ENCODE results near the gene HK3. TPM values are rescaled to one million over a fixed set of nuclear protein-coding genes. Genes with fewer than 3 reads are reported as not detected.
A peak's percentile ranks its signal among the peaks of the same experiment; 100 is the strongest.

The HK3 gene
- total RNA-seq, 3 donors from 2014 or later: 2.5 to 5.0 (median 4.3) TPM

DNA sequence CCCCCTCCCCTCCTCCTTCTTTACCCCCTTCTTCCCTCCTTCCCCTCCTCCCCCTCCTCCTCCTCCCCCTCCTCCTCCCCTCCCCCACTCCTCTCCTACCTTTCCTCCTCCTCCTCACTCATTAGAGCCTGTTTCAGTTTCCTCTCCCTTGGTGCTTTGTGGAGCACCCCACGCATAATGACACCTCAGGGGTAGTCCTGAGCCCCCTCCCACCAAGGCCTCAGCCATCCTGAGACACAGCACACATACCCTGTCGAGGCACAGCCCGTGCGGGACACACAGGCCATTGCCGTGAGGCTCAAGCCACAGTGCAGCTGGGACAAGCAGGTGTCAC is 35.4 kb downstream of the HK3 start:
- H3K4me3 ChIP-seq: no peak overlapping the region
- intact Hi-C loops (cut with DNase I; ENCODE audit: low total_unique reads): no loop called here
- H3K9me3 ChIP-seq: no peaks in the 10 kb centered on the region
- no peaks in the 10 kb centered on the region for H3K36me3 ChIP-seq
- H3K27ac ChIP-seq: no peak overlapping the region
- no peak for DNase-seq (ENCODE audit: low spot score in 2 of 2)
- peaks cover 7 to 80% of the 10 kb centered on the region in 2 donors for H3K27me3 ChIP-seq
- TF ChIP-seq POLR2AphosphoS5 (IDR thresholded peaks at IDR 0.05): no peak
- TF ChIP-seq, protein P1, sequence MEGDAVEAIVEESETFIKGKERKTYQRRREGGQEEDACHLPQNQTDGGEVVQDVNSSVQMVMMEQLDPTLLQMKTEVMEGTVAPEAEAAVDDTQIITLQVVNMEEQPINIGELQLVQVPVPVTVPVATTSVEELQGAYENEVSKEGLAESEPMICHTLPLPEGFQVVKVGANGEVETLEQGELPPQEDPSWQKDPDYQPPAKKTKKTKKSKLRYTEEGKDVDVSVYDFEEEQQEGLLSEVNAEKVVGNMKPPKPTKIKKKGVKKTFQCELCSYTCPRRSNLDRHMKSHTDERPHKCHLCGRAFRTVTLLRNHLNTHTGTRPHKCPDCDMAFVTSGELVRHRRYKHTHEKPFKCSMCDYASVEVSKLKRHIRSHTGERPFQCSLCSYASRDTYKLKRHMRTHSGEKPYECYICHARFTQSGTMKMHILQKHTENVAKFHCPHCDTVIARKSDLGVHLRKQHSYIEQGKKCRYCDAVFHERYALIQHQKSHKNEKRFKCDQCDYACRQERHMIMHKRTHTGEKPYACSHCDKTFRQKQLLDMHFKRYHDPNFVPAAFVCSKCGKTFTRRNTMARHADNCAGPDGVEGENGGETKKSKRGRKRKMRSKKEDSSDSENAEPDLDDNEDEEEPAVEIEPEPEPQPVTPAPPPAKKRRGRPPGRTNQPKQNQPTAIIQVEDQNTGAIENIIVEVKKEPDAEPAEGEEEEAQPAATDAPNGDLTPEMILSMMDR (IDR thresholded peaks at IDR 0.05): no peak
- no peak for TF ChIP-seq POLR2A (IDR thresholded peaks at IDR 0.05)
- H3K4me1 ChIP-seq: no peaks in the 10 kb centered on the region

DNA sequence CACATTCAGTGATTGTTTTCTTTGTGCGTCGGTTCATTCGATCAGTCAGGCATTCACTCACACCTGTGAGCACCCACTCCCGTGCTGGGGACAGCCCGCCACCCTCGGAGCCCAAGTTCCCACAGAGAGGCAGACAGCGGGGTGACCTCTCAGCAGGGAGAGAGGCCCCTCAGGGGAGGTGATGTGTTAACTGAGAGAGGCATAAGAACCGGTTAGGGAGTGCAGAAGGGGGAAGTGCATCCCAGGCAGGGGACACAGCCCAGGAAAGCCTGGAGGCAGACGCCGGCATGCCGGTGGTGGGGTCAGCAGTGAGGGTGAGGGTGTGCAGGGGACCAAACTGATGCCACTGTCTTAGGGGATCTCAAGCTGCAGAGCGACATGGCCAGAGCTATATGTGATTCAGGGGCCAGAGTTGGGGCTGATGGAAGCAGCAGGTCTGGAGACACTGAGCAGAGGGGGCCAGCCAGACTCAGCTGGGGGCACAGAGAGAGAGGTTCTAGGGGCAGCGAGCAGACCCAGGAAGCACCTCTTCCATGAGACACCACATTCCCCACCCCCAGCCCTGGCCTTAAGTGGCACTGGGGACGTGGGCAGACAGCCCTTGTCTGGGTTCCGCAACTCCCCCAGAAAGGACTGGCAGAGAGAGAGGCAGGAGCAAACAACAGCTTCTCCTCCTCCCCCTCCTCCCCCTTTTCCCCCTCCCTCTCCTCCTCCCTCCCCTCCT is 35.9 kb downstream of the HK3 start:
- Histone ChIP-seq H3K4me1 (no peaks in the 10 kb centered on the region), H3K27me3 (peaks cover 7 to 76% of the 10 kb centered on the region in 2 donors), H3K36me3 (no peaks in the 10 kb centered on the region), H3K9me3 (no peaks in the 10 kb centered on the region), H3K27ac (no peak overlapping the region), H3K4me3 (no peak overlapping the region)
- no peak for TF ChIP-seq POLR2A (IDR thresholded peaks at IDR 0.05)
- TF ChIP-seq, protein P1 (IDR thresholded peaks at IDR 0.05): no peak
- no peak for TF ChIP-seq POLR2AphosphoS5 (IDR thresholded peaks at IDR 0.05)
- intact Hi-C loops (cut with DNase I; ENCODE audit: low total_unique reads): no loop called here
- DNase-seq (ENCODE audit: low spot score in 2 of 2): no peak

DNA sequence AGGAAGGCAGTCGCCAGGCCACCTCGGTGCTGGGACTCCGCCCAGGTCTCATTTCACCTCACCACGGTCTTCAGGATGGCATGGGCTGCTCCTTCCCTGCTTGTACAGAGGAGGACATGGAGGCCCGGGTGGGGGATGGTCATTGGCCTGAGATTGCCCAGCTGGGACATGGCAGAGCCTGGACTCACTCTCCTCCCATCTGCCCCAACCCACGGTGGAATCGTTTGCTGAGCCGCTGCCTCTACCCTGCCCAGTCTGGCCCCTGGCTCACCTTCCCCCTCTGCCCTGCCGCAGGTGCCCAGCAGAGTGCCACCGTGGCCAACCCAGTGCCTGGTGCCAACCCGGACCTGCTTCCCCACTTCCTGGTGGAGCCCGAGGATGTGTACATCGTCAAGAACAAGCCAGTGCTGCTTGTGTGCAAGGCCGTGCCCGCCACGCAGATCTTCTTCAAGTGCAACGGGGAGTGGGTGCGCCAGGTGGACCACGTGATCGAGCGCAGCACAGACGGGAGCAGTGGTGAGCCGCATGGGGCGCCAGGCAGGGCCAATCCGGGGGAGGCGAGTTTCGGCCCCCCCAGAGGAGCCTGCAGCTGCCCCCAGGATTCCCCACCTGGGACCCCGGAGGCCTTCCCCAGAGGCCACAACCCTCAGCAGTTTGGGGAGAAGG is 36.7 kb downstream of the HK3 start:
- H3K36me3 ChIP-seq: no peaks in the 10 kb centered on the region
- DNase-seq (ENCODE audit: low spot score in 2 of 2): peak in 1 of 2 donors; percentile 60
- H3K27ac ChIP-seq: no peak overlapping the region
- H3K27me3 ChIP-seq: peaks cover 7 to 78% of the 10 kb centered on the region in 2 donors
- no peak for TF ChIP-seq POLR2AphosphoS5 (IDR thresholded peaks at IDR 0.05)
- no peak for TF ChIP-seq POLR2A (IDR thresholded peaks at IDR 0.05)
- TF ChIP-seq, protein P1 (IDR thresholded peaks at IDR 0.05): no peak
- no peaks in the 10 kb centered on the region for H3K9me3 ChIP-seq
- intact Hi-C loops (cut with DNase I; ENCODE audit: low total_unique reads): no loop called here
- H3K4me3 ChIP-seq: no peak overlapping the region
- no peaks in the 10 kb centered on the region for H3K4me1 ChIP-seq

DNA sequence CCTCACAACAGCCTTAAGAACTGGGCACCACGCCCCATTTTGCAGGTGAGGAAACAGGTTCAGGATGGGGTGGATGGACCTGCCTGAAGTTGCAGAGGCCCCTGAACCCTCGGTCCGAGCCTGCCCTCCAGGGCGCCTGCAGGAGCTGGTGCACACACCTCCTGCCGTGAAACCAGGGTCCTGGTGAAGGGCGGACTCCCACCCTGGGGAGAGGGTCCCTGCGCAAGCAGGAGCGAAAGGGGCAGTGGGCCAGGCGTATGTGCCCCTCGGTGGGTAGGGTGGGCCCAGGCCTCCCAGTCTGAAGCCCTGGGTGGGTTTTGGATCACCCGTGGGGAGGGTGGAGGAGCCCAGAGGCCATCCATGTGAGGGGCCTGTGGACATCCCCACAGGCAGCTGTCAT is 37.9 kb downstream of the HK3 start:
- Histone ChIP-seq H3K4me1 (no peaks in the 10 kb centered on the region), H3K27ac (no peak overlapping the region), H3K4me3 (no peak overlapping the region), H3K9me3 (no peaks in the 10 kb centered on the region), H3K27me3 (peaks cover 7 to 77% of the 10 kb centered on the region in 2 donors), H3K36me3 (no peaks in the 10 kb centered on the region)
- no peak for DNase-seq (ENCODE audit: low spot score in 2 of 2)
- TF ChIP-seq, protein P1 (IDR thresholded peaks at IDR 0.05): no peak
- TF ChIP-seq POLR2AphosphoS5 (IDR thresholded peaks at IDR 0.05) (no peak), POLR2A (IDR thresholded peaks at IDR 0.05) (no peak)
- intact Hi-C loops (cut with DNase I; ENCODE audit: low total_unique reads): no loop called here

DNA sequence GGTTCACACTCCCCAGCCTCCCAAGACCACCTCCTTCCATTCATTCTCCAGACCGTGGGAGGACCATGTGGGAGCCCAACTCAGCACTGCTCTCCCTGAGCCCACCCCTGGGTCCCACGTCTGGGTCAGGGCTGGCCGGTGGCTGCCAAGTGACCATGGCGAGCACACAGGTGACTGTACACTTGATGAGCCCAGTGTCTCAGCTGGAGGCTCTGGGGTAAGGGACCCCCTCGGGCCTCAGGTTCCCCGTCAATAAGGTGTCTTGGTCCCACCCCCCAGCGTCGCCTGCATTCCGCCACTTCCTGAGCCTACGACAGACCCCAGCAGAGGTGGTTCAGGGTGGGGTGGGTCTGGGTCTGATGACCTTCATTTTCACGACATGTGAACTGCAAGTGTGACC is 38.8 kb downstream of the HK3 start:
- Histone ChIP-seq H3K36me3 (no peaks in the 10 kb centered on the region), H3K4me1 (no peaks in the 10 kb centered on the region), H3K4me3 (no peak overlapping the region), H3K27ac (no peak overlapping the region), H3K9me3 (no peaks in the 10 kb centered on the region), H3K27me3 (peaks cover 7 to 76% of the 10 kb centered on the region in 2 donors)
- DNase-seq (ENCODE audit: low spot score in 2 of 2): no peak
- intact Hi-C loops (cut with DNase I; ENCODE audit: low total_unique reads): no loop called here
- no peak for TF ChIP-seq POLR2A (IDR thresholded peaks at IDR 0.05)
- TF ChIP-seq, protein P1 (IDR thresholded peaks at IDR 0.05): no peak
